Prostate gland (tissue), 2 donors: ENCODE data around the gene AFTPH. TPM values are rescaled to one million over a fixed set of nuclear protein-coding genes. Genes with fewer than 3 reads are reported as not detected.
A peak's percentile ranks its signal among the peaks of the same experiment; 100 is the strongest.

Source experiments
- DNase-seq: peaks from one replicate; pipeline ENCODE4 v3.0.0-alpha.2; 2019; ENCODE audit warnings: low spot score
- H3K27ac ChIP-seq, 2 donors: fragments of 200-600 bp; sonication (generic); 2 replicates each; pipeline ENCODE4 v1.5.1; 2017 to 2019
- H3K27me3 ChIP-seq: fragments of 200-600 bp; sonication (generic); replicated peaks from 2 replicates; pipeline ENCODE4 v1.5.1; 2019; ENCODE audit not compliant: insufficient read depth
- H3K36me3 ChIP-seq, 2 donors: fragments of 200-600 bp; sonication (generic); 1 replicate in 1 of 2; 2 replicates in 1 of 2; pipeline versions ENCODE4 v1.5.1 to v1.8.1; 2017 to 2019
- H3K4me1 ChIP-seq: fragments of 200-600 bp; sonication (generic); replicated peaks from 2 replicates; pipeline ENCODE4 v1.5.1; 2019
- H3K4me3 ChIP-seq, 2 donors: fragments of 200-600 bp; sonication (generic); 2 replicates each; pipeline ENCODE4 v1.5.1; 2017 to 2019
- H3K9me3 ChIP-seq: fragments of 200-600 bp; sonication (generic); 2 replicates; pipeline ENCODE4 v1.5.1; 2017
- POLR2A ChIP-seq: fragments of 450-650 bp; IDR thresholded peaks from one replicate; pipeline ENCODE4 v1.6.1; 2016; ENCODE audit warnings: antibody characterized with exemption, mild to moderate bottlenecking
- POLR2AphosphoS5 ChIP-seq: sonication (generic); formaldehyde crosslinking; IDR thresholded peaks from one replicate; pipeline ENCODE4 v1.6.1; 2017; ENCODE audit warnings: antibody characterized with exemption
- WGBS: methylation state at CpG from one replicate; pipeline ENCODE4 v1.1.5; 2018; 5-methylcytosine and 5-hydroxymethylcytosine counted together
- intact Hi-C: fragments of 100-400 bp; cut with DNase I; formaldehyde crosslinking; loops from one replicate; pipeline ENCODE4 v1.14.2; 2022
- total RNA-seq, 2 donors: library from RNA; depleted of rRNA; stranded (reverse); fragments of >200 nt; gene quantifications; one replicate each; pipeline ENCODE4 v1.1.0, GENCODE V29; 2016
- TF ChIP-seq, protein P1 (sequence below), 4 experiments: fragments of 200-600 bp in 2 of 4; fragments of 450-650 bp in 2 of 4; sonication (generic) in 2 of 4; IDR thresholded peaks; 1 replicate in 3 of 4; 2 replicates in 1 of 4; pipeline ENCODE4 v1.5.1; 2016 to 2019; ENCODE audit warnings: antibody characterized with exemption in 4 of 4, mild to moderate bottlenecking in 2 of 4, moderate library complexity in 2 of 4

Gene AFTPH
- total RNA-seq, 2 donors from 2014 or later = 61.3 to 68.1 TPM

DNA sequence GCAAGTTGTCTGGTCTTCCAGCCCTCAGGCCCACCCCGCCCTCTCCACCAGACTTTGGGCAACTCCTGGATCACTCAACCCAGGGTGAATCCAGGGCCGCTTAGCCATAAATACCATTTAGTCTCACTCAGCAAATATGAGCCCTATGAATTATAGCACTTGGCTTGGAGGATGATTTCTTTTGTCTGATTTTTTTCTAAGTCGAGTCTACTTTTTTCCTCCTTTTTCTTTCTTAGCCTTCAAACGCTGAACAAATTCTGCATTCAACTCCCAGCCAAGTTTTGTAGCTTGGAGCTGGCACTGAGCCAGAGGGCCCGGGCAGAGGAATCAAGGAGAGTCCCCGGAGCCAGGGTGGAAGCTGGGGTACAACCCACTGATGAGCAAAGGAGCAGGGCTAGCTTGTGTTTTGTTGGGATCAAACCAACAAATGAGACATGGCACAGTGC lies 80.9 kb downstream of the AFTPH start:
- intact Hi-C loops = loop anchor here (5.0 kb wide), 1 partner anchor 42 kb away; no protein-coding TSS in a partner anchor
- Histone ChIP-seq H3K27ac (no peak overlapping the region), H3K9me3 (no peaks in the 10 kb centered on the region), H3K4me1 (peaks cover 8% of the 10 kb centered on the region), H3K36me3 (no peaks in the 10 kb centered on the region), H3K27me3 (no peaks in the 10 kb centered on the region), H3K4me3 (no peak overlapping the region)
- TF ChIP-seq POLR2A (no peak), POLR2AphosphoS5 (no peak)
- TF ChIP-seq, protein P1, sequence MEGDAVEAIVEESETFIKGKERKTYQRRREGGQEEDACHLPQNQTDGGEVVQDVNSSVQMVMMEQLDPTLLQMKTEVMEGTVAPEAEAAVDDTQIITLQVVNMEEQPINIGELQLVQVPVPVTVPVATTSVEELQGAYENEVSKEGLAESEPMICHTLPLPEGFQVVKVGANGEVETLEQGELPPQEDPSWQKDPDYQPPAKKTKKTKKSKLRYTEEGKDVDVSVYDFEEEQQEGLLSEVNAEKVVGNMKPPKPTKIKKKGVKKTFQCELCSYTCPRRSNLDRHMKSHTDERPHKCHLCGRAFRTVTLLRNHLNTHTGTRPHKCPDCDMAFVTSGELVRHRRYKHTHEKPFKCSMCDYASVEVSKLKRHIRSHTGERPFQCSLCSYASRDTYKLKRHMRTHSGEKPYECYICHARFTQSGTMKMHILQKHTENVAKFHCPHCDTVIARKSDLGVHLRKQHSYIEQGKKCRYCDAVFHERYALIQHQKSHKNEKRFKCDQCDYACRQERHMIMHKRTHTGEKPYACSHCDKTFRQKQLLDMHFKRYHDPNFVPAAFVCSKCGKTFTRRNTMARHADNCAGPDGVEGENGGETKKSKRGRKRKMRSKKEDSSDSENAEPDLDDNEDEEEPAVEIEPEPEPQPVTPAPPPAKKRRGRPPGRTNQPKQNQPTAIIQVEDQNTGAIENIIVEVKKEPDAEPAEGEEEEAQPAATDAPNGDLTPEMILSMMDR (IDR thresholded peaks at IDR 0.05) = no peak
- peak; percentile 35 for DNase-seq
- 21% methylated on average over 6 of the region's 6 CpGs for WGBS

DNA sequence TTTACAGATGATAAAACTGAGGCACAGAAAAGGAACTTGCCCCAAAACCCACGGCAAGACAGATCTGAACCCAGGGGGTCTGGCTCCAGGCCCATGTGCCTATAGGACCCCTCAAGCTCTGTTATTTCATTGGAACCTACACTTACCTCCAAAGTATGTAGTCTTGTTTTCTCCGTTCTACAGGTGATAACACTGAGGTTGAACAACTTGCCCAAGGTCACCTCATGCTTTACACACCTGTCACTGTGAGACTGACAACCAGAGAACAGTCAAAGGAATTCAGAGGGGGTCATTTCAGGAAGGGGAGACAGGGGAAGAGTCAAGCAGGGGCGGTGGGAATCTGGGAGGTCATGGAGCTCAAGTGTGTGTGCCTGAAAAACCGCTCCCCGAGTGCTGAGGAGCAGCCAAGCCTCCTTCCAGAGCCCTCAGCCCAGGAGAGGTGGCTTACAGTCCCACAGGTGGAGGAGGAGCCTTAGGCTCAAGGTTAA lies 81.9 kb downstream of the AFTPH start:
- intact Hi-C loops = loop anchor here (5.0 kb wide), 1 partner anchor 41 kb away; no protein-coding TSS in a partner anchor
- DNase-seq = no peak
- WGBS = 86% methylated on average over 5 of the region's 5 CpGs
- no peaks in the 10 kb centered on the region for H3K27me3 ChIP-seq
- TF ChIP-seq POLR2AphosphoS5 = no peak
- TF ChIP-seq POLR2A = peak; percentile 34
- TF ChIP-seq, protein P1 (IDR thresholded peaks at IDR 0.05) = no peak
- H3K27ac ChIP-seq = no peak overlapping the region
- H3K36me3 ChIP-seq = no peaks in the 10 kb centered on the region
- no peak overlapping the region for H3K4me3 ChIP-seq
- peaks cover 8% of the 10 kb centered on the region for H3K4me1 ChIP-seq
- no peaks in the 10 kb centered on the region for H3K9me3 ChIP-seq

GRCh38 chr2:64606479-64607363 lies 82.6 kb downstream of the AFTPH start:
- Histone ChIP-seq H3K27ac (peak overlapping the region; percentile 53 to 62), H3K36me3 (no peaks in the 10 kb centered on the region), H3K27me3 (no peaks in the 10 kb centered on the region), H3K4me1 (peaks cover 8% of the 10 kb centered on the region), H3K4me3 (no peak overlapping the region), H3K9me3 (no peaks in the 10 kb centered on the region)
- TF ChIP-seq POLR2A (peak; percentile 60), POLR2AphosphoS5 (peak; percentile 58)
- TF ChIP-seq, protein P1 (IDR thresholded peaks at IDR 0.05) = no peak
- WGBS = 51% methylated on average over 21 of the region's 21 CpGs
- intact Hi-C loops = loop anchor here (5.0 kb wide), 1 partner anchor 41 kb away; no protein-coding TSS in a partner anchor
- peak; percentile 73 for DNase-seq

DNA sequence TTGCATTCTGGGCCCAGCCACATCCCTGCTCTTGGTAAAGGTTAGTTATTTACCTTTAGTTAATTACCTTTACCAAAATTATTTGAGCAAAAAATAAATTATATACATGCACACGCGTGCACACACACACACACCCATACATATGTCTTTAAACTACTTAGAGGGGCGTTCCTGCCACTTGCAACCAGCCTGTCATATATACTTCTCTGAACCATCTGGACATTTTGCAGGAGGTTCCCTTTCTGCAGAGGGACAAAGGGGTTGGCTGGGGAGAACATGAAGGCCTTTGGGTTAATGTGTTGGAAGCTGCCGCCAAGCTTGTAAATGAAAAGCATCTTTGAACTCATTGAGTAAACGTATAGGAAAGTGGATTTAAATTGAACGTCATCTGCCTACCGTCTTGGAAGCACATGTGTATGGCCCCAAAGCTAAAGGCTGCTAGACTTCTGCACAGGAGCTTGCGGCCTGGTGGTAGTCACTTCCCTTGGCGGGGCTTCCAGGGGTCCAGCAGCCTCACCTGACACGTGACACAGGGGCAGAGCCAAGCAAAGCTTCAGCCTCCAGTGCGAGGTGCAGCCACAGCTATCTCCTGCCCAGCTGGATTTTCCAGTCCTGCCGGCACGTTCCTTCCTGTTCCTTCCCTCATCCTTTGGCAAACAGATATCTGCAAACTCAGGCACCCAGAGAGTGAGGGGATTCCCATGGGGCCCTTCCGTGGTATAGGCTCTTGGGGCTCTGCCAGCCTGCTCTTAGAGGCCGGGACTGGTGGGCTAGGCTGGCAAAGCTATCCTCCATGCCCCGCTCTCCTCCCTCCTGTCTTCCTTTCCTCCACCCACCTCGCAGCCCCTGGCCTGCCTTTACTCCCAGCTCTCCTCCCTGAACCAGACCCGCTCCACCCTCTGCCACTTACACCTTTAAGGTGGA lies 83.5 kb downstream of the AFTPH start:
- Histone ChIP-seq H3K27ac (peak overlapping the region; percentile 33 to 53), H3K27me3 (no peaks in the 10 kb centered on the region), H3K36me3 (no peaks in the 10 kb centered on the region), H3K9me3 (no peaks in the 10 kb centered on the region), H3K4me1 (peaks cover 8% of the 10 kb centered on the region), H3K4me3 (no peak overlapping the region)
- intact Hi-C loops = loop anchor here (5.0 kb wide), 1 partner anchor 40 kb away; no protein-coding TSS in a partner anchor
- peak; percentile 93 for DNase-seq
- TF ChIP-seq, protein P1 (IDR thresholded peaks at IDR 0.05) = no peak
- peak; percentile 92 for TF ChIP-seq POLR2AphosphoS5
- WGBS = 30% methylated on average over 18 of the region's 18 CpGs
